Measurements from ENCODE around the gene QARS1. TPM values are rescaled to one million over a fixed set of nuclear protein-coding genes. Genes with fewer than 3 reads are reported as not detected.

The QARS1 gene
- total and polyA plus RNA-seq, 10 of the 15 experiments (the other 5 are each of a cell fraction or from before 2014, with no cell fraction given) = 168 to 476 (median 318) TPM

GRCh38 chr3:49122022-49122421, 17.5 kb upstream of the QARS1 start (continued):
- TF ChIP-seq ZBTB4 (CRISPR knock-in tag; IDR thresholded peaks at IDR 0.05) = no peak

- FAIRE-seq = no peak
- intact Hi-C loops (cut with micrococcal nuclease; ENCODE audit: unreplicated experiment) (no loop called here), in situ Hi-C loops (cut with MboI) (no loop called here)
- Histone ChIP-seq H4K20me1 (ENCODE audit: control insufficient read depth, insufficient read depth) (no peaks in the 10 kb centered on the region), H3K27me3 (replicated peaks in 1 of 2; ENCODE audit: control insufficient read depth in 2 of 2, insufficient read depth in 2 of 2, low read length in 1 of 2) (no peaks in the 10 kb centered on the region), H3K36me3 (ENCODE audit: control insufficient read depth in 2 of 2, insufficient read depth in 2 of 2, low read length in 1 of 2) (peaks cover 11% of the 10 kb centered on the region in 2 experiments; a peak in 3 of 4 replicates), H2AFZ (ENCODE audit: control insufficient read depth, low read depth, low read length) (peak overlapping the region; percentile 47), H3K4me2 (ENCODE audit: control insufficient read depth, insufficient read depth) (peak overlapping the region; percentile 36; the same call in 1 of the 2 replicates), H3K27ac (ENCODE audit: control insufficient read depth, insufficient read depth) (peak overlapping the region; percentile 79), H3K4me3 (peak overlapping the region; percentile 100; the same call in 1 of the 2 replicates), H3K9ac (ENCODE audit: control insufficient read depth, insufficient read depth, low read length) (no peak overlapping the region), H3K79me2 (ENCODE audit: control insufficient read depth, insufficient read depth, low read length) (peaks cover 15% of the 10 kb centered on the region), H3K4me1 (ENCODE audit: control insufficient read depth, insufficient read depth, low read length) (peaks cover 10% of the 10 kb centered on the region), H3K9me3 (replicated peaks; ENCODE audit: control insufficient read depth, insufficient read depth, low read length) (no peaks in the 10 kb centered on the region)
- DNase-seq (ENCODE audit: low read depth, low spot score) = no peak
- BruUV-seq (replicated peaks) = no TSS peak
- ChIA-PET POLR2A (interaction anchor here (0.6 to 2.6 kb wide), 15 partner anchors 13 to 422 kb away, joined by 3 to 15 read pairs (median 4); partner anchors contain the start of genes NDUFAF3, P4HTM, QRICH1 and WDR6), CTCF (interaction anchor here (0.8 to 2.3 kb wide), 5 partner anchors 27 to 418 kb away, joined by 3 to 12 read pairs (median 4); partner anchors contain the start of gene QRICH1), RAD21 (ENCODE audit: unreplicated experiment) (interaction anchor here (0.9 to 1.5 kb wide), 5 partner anchors 17 to 328 kb away, joined by 3 to 16 read pairs (median 6); partner anchors contain the start of genes QRICH1 and WDR6), SMC1A (ENCODE audit: uncharacterized antibody, unreplicated experiment) (interaction anchor here (0.9 to 2.3 kb wide), 4 partner anchors 14 to 131 kb away, joined by 3 to 14 read pairs (median 3); partner anchors contain the start of genes P4HTM and QRICH1)
- 84% methylated on average over 17 of the region's 17 CpGs for WGBS (ENCODE audit: insufficient coverage, insufficient replicate concordance, low lambda C conversion rate, missing lambda C conversion rate)
- no peak for TF ChIP-seq TCF3 (IDR thresholded peaks at IDR 0.05; ENCODE audit: borderline replicate concordance, insufficient read depth, low read depth, low read length)
- peak; percentile 54; the same call in 1 of the 2 replicates for TF ChIP-seq SMARCA5 (IDR thresholded peaks at IDR 0.05)
- no peak for ATAC-seq
Observed at GRCh38 chr3:49121132-49121736, 16.7 kb upstream of the QARS1 start.
